Left renal cortex interstitium (tissue), 4 donors: ENCODE measurements around the gene SLC46A2. TPM values are rescaled to one million over a fixed set of nuclear protein-coding genes. Genes with fewer than 3 reads are reported as not detected.

Experiments
- DNase-seq, 4 donors: peaks; one replicate each; pipeline ENCODE4 v3.0.0-alpha.2; 2013; ENCODE audit warnings: low read depth in 4 of 4, low spot score in 2 of 4, missing footprints in 1 of 4
- polyA plus RNA-seq, 4 donors: library from polyadenylated mRNA; unstranded; fragments of 120-200 nt; gene quantifications; one replicate each; pipeline ENCODE4 v1.2.1, GENCODE V29; 2013; ENCODE audit not compliant: insufficient read length in 4 of 4

The SLC46A2 gene
- polyA plus RNA-seq, 4 donors, result 0.10 to 0.52 (median 0.22) TPM

- DNase-seq, result no peak
Measured at GRCh38 chr9:112860451-112860850, 30.2 kb downstream of the SLC46A2 start.

GRCh38 chr9:112858625-112859147 lies 32.0 kb downstream of the SLC46A2 start:
- DNase-seq, result no peak

GRCh38 chr9:112858005-112858404 lies 32.7 kb downstream of the SLC46A2 start:
- DNase-seq, result no peak

GRCh38 chr9:112856843-112857242 lies 33.8 kb downstream of the SLC46A2 start:
- DNase-seq, result no peak

- DNase-seq, result no peak
Measured at GRCh38 chr9:112856200-112856599, 34.5 kb downstream of the SLC46A2 start.

- no peak for DNase-seq
Measured at GRCh38 chr9:112854657-112855056, 36.0 kb downstream of the SLC46A2 start.

GRCh38 chr9:112853882-112854585 lies 36.6 kb downstream of the SLC46A2 start:
- no peak for DNase-seq

- DNase-seq, result no peak
Measured at GRCh38 chr9:112852741-112853504, 37.8 kb downstream of the SLC46A2 start.

- DNase-seq, result no peak
Measured at GRCh38 chr9:112850840-112851239, 39.8 kb downstream of the SLC46A2 start.

GRCh38 chr9:112849363-112849922 lies 41.2 kb downstream of the SLC46A2 start:
- no peak for DNase-seq

- no peak for DNase-seq
Measured at GRCh38 chr9:112848316-112849151, 42.1 kb downstream of the SLC46A2 start.

GRCh38 chr9:112846528-112847488 lies 43.9 kb downstream of the SLC46A2 start:
- DNase-seq, result no peak

- DNase-seq, result peak; percentile 29 to 65 (median 35)
Measured at GRCh38 chr9:112844771-112845542, 45.7 kb downstream of the SLC46A2 start.

GRCh38 chr9:112842555-112842954 lies 48.1 kb downstream of the SLC46A2 start:
- no peak for DNase-seq

GRCh38 chr9:112841261-112841660 lies 49.4 kb downstream of the SLC46A2 start:
- no peak for DNase-seq

GRCh38 chr9:112839331-112839730 lies 51.3 kb downstream of the SLC46A2 start:
- no peak for DNase-seq

- DNase-seq, result no peak
Measured at GRCh38 chr9:112838342-112838741, 52.3 kb downstream of the SLC46A2 start.

GRCh38 chr9:112836394-112836793 lies 54.3 kb downstream of the SLC46A2 start:
- DNase-seq, result no peak

GRCh38 chr9:112833081-112833480 lies 57.6 kb downstream of the SLC46A2 start:
- DNase-seq, result no peak
